GM06990 (cell line): ENCODE results near the gene PLXNA4.
A peak's percentile ranks its signal among the peaks of the same experiment; 100 is the strongest.

ENCODE experiments used
- DNase-seq: peaks from one replicate; pipeline ENCODE4 v3.0.0-alpha.2; 2011; ENCODE audit not compliant: insufficient read length; ENCODE audit errors: extremely low read depth
- H3K27me3 ChIP-seq: replicated peaks from 2 replicates; pipeline ENCODE4 v1.6.0; 2011; ENCODE audit warnings: low read length; ENCODE audit not compliant: control insufficient read depth, insufficient read depth
- H3K36me3 ChIP-seq: 2 replicates; pipeline ENCODE4 v1.5.1; 2011; ENCODE audit warnings: low read length; ENCODE audit not compliant: control insufficient read depth, insufficient read depth
- H3K4me3 ChIP-seq: replicated peaks from 2 replicates; pipeline ENCODE4 v1.5.1; 2011; ENCODE audit warnings: low read depth, mild to moderate bottlenecking, control low read depth, low read length
- TF ChIP-seq, protein P1 (sequence below): IDR thresholded peaks from 2 replicates; pipeline ENCODE4 v1.5.1; 2011; ENCODE audit warnings: low read length, control low read depth, mild to moderate bottlenecking, inconsistent platforms; ENCODE audit not compliant: insufficient read depth, poor library complexity, severe bottlenecking

PLXNA4 gene

GRCh38 chr7:132318352-132319318, 257.6 kb downstream of the PLXNA4 start:
- Histone ChIP-seq H3K27me3 (peaks cover 5% of the 10 kb centered on the region), H3K36me3 (no peaks in the 10 kb centered on the region), H3K4me3 (no peak overlapping the region)
- TF ChIP-seq, protein P1, sequence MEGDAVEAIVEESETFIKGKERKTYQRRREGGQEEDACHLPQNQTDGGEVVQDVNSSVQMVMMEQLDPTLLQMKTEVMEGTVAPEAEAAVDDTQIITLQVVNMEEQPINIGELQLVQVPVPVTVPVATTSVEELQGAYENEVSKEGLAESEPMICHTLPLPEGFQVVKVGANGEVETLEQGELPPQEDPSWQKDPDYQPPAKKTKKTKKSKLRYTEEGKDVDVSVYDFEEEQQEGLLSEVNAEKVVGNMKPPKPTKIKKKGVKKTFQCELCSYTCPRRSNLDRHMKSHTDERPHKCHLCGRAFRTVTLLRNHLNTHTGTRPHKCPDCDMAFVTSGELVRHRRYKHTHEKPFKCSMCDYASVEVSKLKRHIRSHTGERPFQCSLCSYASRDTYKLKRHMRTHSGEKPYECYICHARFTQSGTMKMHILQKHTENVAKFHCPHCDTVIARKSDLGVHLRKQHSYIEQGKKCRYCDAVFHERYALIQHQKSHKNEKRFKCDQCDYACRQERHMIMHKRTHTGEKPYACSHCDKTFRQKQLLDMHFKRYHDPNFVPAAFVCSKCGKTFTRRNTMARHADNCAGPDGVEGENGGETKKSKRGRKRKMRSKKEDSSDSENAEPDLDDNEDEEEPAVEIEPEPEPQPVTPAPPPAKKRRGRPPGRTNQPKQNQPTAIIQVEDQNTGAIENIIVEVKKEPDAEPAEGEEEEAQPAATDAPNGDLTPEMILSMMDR: peak; percentile 87
- DNase-seq: peak; percentile 50

GRCh38 chr7:132317701-132318351, 258.4 kb downstream of the PLXNA4 start:
- Histone ChIP-seq H3K27me3 (peaks cover 5% of the 10 kb centered on the region), H3K36me3 (no peaks in the 10 kb centered on the region), H3K4me3 (no peak overlapping the region)
- no peak for DNase-seq
- TF ChIP-seq, protein P1: no peak

DNA sequence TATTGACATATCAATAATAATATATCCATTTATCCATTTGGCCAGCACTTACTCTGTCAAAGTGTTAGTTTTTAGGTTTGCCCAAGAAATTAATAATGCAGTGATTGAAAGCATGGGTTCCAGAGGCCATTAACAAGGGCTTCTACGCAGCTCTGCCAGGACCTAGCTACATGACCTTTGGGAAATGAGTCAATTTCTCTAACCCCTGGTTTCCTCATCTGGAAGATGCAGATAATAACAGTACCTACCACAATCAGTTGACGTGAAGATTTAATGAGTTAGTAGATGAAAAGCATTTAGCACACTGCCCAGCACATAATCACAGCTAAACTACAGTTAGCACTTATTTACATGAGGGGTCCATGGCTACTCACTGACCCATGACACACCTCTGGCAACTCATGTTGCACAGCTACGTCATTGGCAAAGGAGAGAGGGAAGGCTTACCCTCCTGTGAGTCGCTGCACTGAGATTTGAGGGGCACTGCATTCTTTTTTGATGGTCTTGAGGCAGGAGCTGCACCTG, 263.7 kb downstream of the PLXNA4 start:
- Histone ChIP-seq H3K27me3 (peaks cover 3% of the 10 kb centered on the region), H3K36me3 (no peaks in the 10 kb centered on the region), H3K4me3 (no peak overlapping the region)
- TF ChIP-seq, protein P1: no peak
- no peak for DNase-seq

- H3K27me3 ChIP-seq: peaks cover 3% of the 10 kb centered on the region
- TF ChIP-seq, protein P1: no peak
- no peaks in the 10 kb centered on the region for H3K36me3 ChIP-seq
- DNase-seq: no peak
- H3K4me3 ChIP-seq: no peak overlapping the region
Observed at GRCh38 chr7:132311733-132312132, 264.5 kb downstream of the PLXNA4 start.

GRCh38 chr7:132309102-132309805, 267.0 kb downstream of the PLXNA4 start:
- TF ChIP-seq, protein P1: no peak
- DNase-seq: no peak
- Histone ChIP-seq H3K36me3 (no peaks in the 10 kb centered on the region), H3K27me3 (peaks cover 3% of the 10 kb centered on the region), H3K4me3 (no peak overlapping the region)
